NOMO-1 treated with dmso at 0.1 percent for 144 hours (cell line): ENCODE results near the gene ABCA2.
A peak's percentile ranks its signal among the peaks of the same experiment; 100 is the strongest.
"Not testable (repeated sequence)": the region's sequence is repeated elsewhere in the genome, so short reads cannot be mapped to it uniquely, and the experiment has no call there.

Experiments
- DNase-seq: peaks from one replicate; lab custom pipeline; 2025; ENCODE audit not compliant: unreplicated experiment; lab: John Stamatoyannopoulos, UW

The ABCA2 gene

GRCh38 chr9:137064027-137064879 lies 36.2 kb upstream of the ABCA2 start:
- peak; percentile 40 for DNase-seq

- DNase-seq, result no peak
Observed at GRCh38 chr9:137063311-137064026, 35.4 kb upstream of the ABCA2 start.

- not testable (repeated sequence) for DNase-seq
Observed at GRCh38 chr9:137062798-137063197, 34.8 kb upstream of the ABCA2 start.

- no peak for DNase-seq
Observed at GRCh38 chr9:137062384-137062783, 34.3 kb upstream of the ABCA2 start.

GRCh38 chr9:137058521-137059234 lies 30.6 kb upstream of the ABCA2 start:
- peak; percentile 18 for DNase-seq

- DNase-seq, result no peak
Observed at GRCh38 chr9:137057545-137057944, 29.5 kb upstream of the ABCA2 start.

- DNase-seq, result no peak
Observed at GRCh38 chr9:137056739-137057415, 28.8 kb upstream of the ABCA2 start.

GRCh38 chr9:137055385-137056364 lies 27.6 kb upstream of the ABCA2 start:
- DNase-seq, result no peak

GRCh38 chr9:137054932-137055384 lies 26.9 kb upstream of the ABCA2 start:
- DNase-seq, result no peak

GRCh38 chr9:137053944-137054931 lies 26.2 kb upstream of the ABCA2 start, which contains the start of gene ENTPD2:
Gene ENTPD2 (minus strand): TSS chr9:137054061. CDS start chr9:137053997, 64 bp downstream.
- DNase-seq, result no peak

GRCh38 chr9:137052998-137053943 lies 25.2 kb upstream of the ABCA2 start:
- DNase-seq, result no peak

GRCh38 chr9:137052293-137052692 lies 24.3 kb upstream of the ABCA2 start:
- DNase-seq, result no peak

- no peak for DNase-seq
Observed at GRCh38 chr9:137051145-137051724, 23.2 kb upstream of the ABCA2 start.

GRCh38 chr9:137050570-137050969 lies 22.5 kb upstream of the ABCA2 start:
- DNase-seq, result no peak

- peak; percentile 49 for DNase-seq
Observed at GRCh38 chr9:137049544-137050449, 21.8 kb upstream of the ABCA2 start.
